Heart right ventricle (tissue), 16 donors: ENCODE data around the gene RBM3. TPM values are rescaled to one million over a fixed set of nuclear protein-coding genes. Genes with fewer than 3 reads are reported as not detected.

Experiments used
- ATAC-seq, 8 donors: fragments of 200-7000 bp; cut with Tn5 transposase; one replicate each; pipeline ENCODE4 v1.9.1; 2020; ENCODE audit warnings: mild to moderate bottlenecking in 8 of 8, moderate library complexity in 8 of 8, moderate number of reproducible peaks in 1 of 8
- DNase-seq, 2 donors: peaks; one replicate each; pipeline ENCODE4 v3.0.0-alpha.2; 2020
- H3K27ac ChIP-seq, 10 donors: fragments of 200-600 bp; sonication (generic) in 2 of 10; one replicate each; pipeline versions ENCODE4 v1.5.0 to v1.8.0; 2020 to 2022; ENCODE audit warnings: mild to moderate bottlenecking in 3 of 10
- H3K27me3 ChIP-seq, 7 donors: fragments of 200-600 bp; one replicate each; pipeline ENCODE4 v1.8.0; 2021 to 2022; ENCODE audit warnings: mild to moderate bottlenecking in 2 of 7
- H3K36me3 ChIP-seq, 9 donors: fragments of 200-600 bp; sonication (generic) in 1 of 9; one replicate each; pipeline versions ENCODE4 v1.5.0 to v1.8.0; 2020 to 2022; ENCODE audit warnings: mild to moderate bottlenecking in 2 of 9
- H3K4me1 ChIP-seq, 9 donors: fragments of 200-600 bp; sonication (generic) in 1 of 9; one replicate each; pipeline versions ENCODE4 v1.5.0 to v1.8.0; 2020 to 2022; ENCODE audit warnings: mild to moderate bottlenecking in 4 of 9
- H3K4me3 ChIP-seq, 10 donors: fragments of 200-600 bp; sonication (generic) in 2 of 10; one replicate each; pipeline versions ENCODE4 v1.5.0 to v1.8.0; 2020 to 2022; ENCODE audit warnings: mild to moderate bottlenecking in 7 of 10, moderate library complexity in 2 of 10
- H3K9me3 ChIP-seq, 11 donors: fragments of 200-600 bp in 10 of 11; sonication (generic) in 2 of 11; one replicate each; pipeline versions ENCODE4 v1.5.0 to v1.8.0; 2013 to 2022; ENCODE audit warnings: mild to moderate bottlenecking in 2 of 11, control low read depth in 1 of 11, moderate library complexity in 1 of 11
- WGBS, 2 donors: extraction: QIAGEN DNeasy Blood & Tissue Kit; methylation state at CpG; one replicate each; pipeline ENCODE4 v1.1.7; 2013; ENCODE audit warnings: inconsistent platforms in 1 of 2; 5-methylcytosine and 5-hydroxymethylcytosine counted together
- intact Hi-C, 10 donors: fragments of 100-400 bp; cut with DNase I; formaldehyde crosslinking; loops; one replicate each; pipeline versions ENCODE4 v1.11.1 to v1.14.2; 2022
- polyA plus RNA-seq, 2 donors: library from polyadenylated mRNA; stranded (reverse); fragments of 200-250 nt; gene quantifications; one replicate each; pipeline ENCODE4 v1.2.3, GENCODE V29; 2013
- total RNA-seq, 10 donors: library from RNA; stranded (reverse); fragmentation: NEBNext Ultra II Directional in 3 of 10; extraction: Animal tissue kit (Norgen Biotek cat#: 25700) in 3 of 10; gene quantifications; one replicate each; pipeline versions ENCODE4 v1.2.1 to v1.2.4, GENCODE V29; 2021 to 2023
- TF ChIP-seq, protein P1 (sequence below), 9 donors: fragments of 200-600 bp; sonication (generic) in 2 of 9; IDR thresholded peaks; one replicate each; pipeline versions ENCODE4 v1.5.0 to v1.8.0; 2021 to 2022; ENCODE audit warnings: antibody characterized with exemption in 9 of 9, mild to moderate bottlenecking in 5 of 9, moderate library complexity in 1 of 9
- donor health status: Arrhythmogenic right ventricular cardiomyopathy.
- donor health status: ischemic (EF 13 %, LVEDD 7.1; RV severe dilation, severe dysfunction).
- donor health status: healthy with polysubstance abuse.
- donor health status: DM: no; HTN: yes; CAD: no.
- donor health status: DM: no; HTN: no; CAD: no.
- donor health status: ischemic (EF 25% LVEDD 6.9; RV normal size, moderate dysfunction).
- donor health status: ischemic (EF 25% LVEDD 5.7; RV mildly dilated, moderate dysfunction).
- donor health status: healthy.
- donor health status: DM: yes; HTN: yes; CAD: no.
- donor health status: Ischemic cardiomyopathy.
- donor health status: ischemic (EF 35%, LVEDD 5.7; RV mildly dilated, moderate dysfunction).
- donor health status: nonischemic (EF 11% LVEDD 7.7; RV severe dilation, severe dysfunction).
- donor health status: DM: yes; HTN: yes; CAD: no.
- donor health status: PGD.
- donor health status: ischemic (EF 29% LVEDD 5.4; RV normal size, mild dysfunction).
- donor health status: nonischemic (EF 23%, LVEDD 6.1; RV moderate dilation, normal function).

The RBM3 gene
- total and polyA plus RNA-seq, 12 donors = 60.0 to 204 (median 111) TPM

GRCh38 chrX:48626401-48627298, 52.4 kb downstream of the RBM3 start:
- Histone ChIP-seq H3K9me3 (no peaks in the 10 kb centered on the region), H3K27me3 (no peaks in the 10 kb centered on the region), H3K27ac (no peak overlapping the region), H3K36me3 (no peaks in the 10 kb centered on the region), H3K4me3 (no peak overlapping the region), H3K4me1 (peaks cover 0 to 6% (median 0%) of the 10 kb centered on the region in 9 donors)
- DNase-seq (no peak), ATAC-seq (no peak)
- 87 to 89% methylated on average over 5 of the region's 5 CpGs for WGBS, 2 donors
- TF ChIP-seq, protein P1, sequence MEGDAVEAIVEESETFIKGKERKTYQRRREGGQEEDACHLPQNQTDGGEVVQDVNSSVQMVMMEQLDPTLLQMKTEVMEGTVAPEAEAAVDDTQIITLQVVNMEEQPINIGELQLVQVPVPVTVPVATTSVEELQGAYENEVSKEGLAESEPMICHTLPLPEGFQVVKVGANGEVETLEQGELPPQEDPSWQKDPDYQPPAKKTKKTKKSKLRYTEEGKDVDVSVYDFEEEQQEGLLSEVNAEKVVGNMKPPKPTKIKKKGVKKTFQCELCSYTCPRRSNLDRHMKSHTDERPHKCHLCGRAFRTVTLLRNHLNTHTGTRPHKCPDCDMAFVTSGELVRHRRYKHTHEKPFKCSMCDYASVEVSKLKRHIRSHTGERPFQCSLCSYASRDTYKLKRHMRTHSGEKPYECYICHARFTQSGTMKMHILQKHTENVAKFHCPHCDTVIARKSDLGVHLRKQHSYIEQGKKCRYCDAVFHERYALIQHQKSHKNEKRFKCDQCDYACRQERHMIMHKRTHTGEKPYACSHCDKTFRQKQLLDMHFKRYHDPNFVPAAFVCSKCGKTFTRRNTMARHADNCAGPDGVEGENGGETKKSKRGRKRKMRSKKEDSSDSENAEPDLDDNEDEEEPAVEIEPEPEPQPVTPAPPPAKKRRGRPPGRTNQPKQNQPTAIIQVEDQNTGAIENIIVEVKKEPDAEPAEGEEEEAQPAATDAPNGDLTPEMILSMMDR (IDR thresholded peaks at IDR 0.05) = no peak
- intact Hi-C loops = no loop called here

Other genes starting within 250 kb of the RBM3 start
- gene SSX3, start 217.8 kb upstream of the RBM3 start, total RNA-seq = not detected
- gene SSX3, start 217.8 kb upstream of the RBM3 start, polyA plus RNA-seq = not detected
- not detected for gene SSX4, start 190.9 kb upstream of the RBM3 start, total RNA-seq
- gene SSX4, start 190.9 kb upstream of the RBM3 start, polyA plus RNA-seq = not detected
- not detected for gene SSX4B, start 162.5 kb upstream of the RBM3 start, total RNA-seq
- gene SSX4B, start 162.5 kb upstream of the RBM3 start, polyA plus RNA-seq = not detected
- 1 to 10 TPM in 7 of 10 donors, under 1 TPM in 3; 0.64 to 5.3 (median 1.7) TPM for gene SLC38A5, start 104.2 kb upstream of the RBM3 start, total RNA-seq
- gene SLC38A5, start 104.2 kb upstream of the RBM3 start, polyA plus RNA-seq = 10 to 100 TPM in 1 of 2 donors, 1 to 10 TPM in 1; 2.6 to 15.4 TPM
- gene FTSJ1, start 98.3 kb upstream of the RBM3 start, total RNA-seq = 10 to 100 TPM; 11.6 to 22.8 (median 12.9) TPM
- 10 to 100 TPM; 25.2 to 46.1 TPM for gene FTSJ1, start 98.3 kb upstream of the RBM3 start, polyA plus RNA-seq
- gene PORCN, start 65.5 kb upstream of the RBM3 start, total RNA-seq = 10 to 100 TPM in 9 of 10 donors, 1 to 10 TPM in 1; 9.9 to 16.1 (median 13.0) TPM
- gene PORCN, start 65.5 kb upstream of the RBM3 start, polyA plus RNA-seq = 10 to 100 TPM; 12.7 to 26.7 TPM
- gene EBP, start 52.7 kb upstream of the RBM3 start, total RNA-seq = 10 to 100 TPM; 35.1 to 76.0 (median 54.2) TPM
- gene EBP, start 52.7 kb upstream of the RBM3 start, polyA plus RNA-seq = 100 to 1,000 TPM in 1 of 2 donors, 10 to 100 TPM in 1; 96.9 to 128 TPM
- gene TBC1D25, start 34.8 kb upstream of the RBM3 start, total RNA-seq = 10 to 100 TPM; 14.7 to 22.6 (median 18.7) TPM
- 10 to 100 TPM in 1 of 2 donors, 1 to 10 TPM in 1; 6.1 to 11.1 TPM for gene TBC1D25, start 34.8 kb upstream of the RBM3 start, polyA plus RNA-seq
- 100 to 1,000 TPM; 121 to 176 (median 157) TPM for gene WDR13, start 23.0 kb downstream of the RBM3 start, total RNA-seq
- gene WDR13, start 23.0 kb downstream of the RBM3 start, polyA plus RNA-seq = 100 to 1,000 TPM; 292 to 352 TPM
- gene WAS, start 109.3 kb downstream of the RBM3 start, total RNA-seq = 10 to 100 TPM in 1 of 10 donors, 1 to 10 TPM in 8, under 1 TPM in 1; 0.86 to 14.3 (median 1.7) TPM
- 1 to 10 TPM; 1.9 TPM for gene WAS, start 109.3 kb downstream of the RBM3 start, polyA plus RNA-seq
- gene SUV39H1, start 122.2 kb downstream of the RBM3 start, total RNA-seq = 1 to 10 TPM; 2.2 to 5.6 (median 3.1) TPM
- gene SUV39H1, start 122.2 kb downstream of the RBM3 start, polyA plus RNA-seq = 1 to 10 TPM; 1.4 to 4.6 TPM
- gene GLOD5, start 187.3 kb downstream of the RBM3 start, total RNA-seq = not detected
- gene GLOD5, start 187.3 kb downstream of the RBM3 start, polyA plus RNA-seq = not detected
- under 1 TPM in 2 of 10 donors, not detected in 8; 0.23 to 0.25 TPM for gene GATA1, start 212.1 kb downstream of the RBM3 start, total RNA-seq
- gene GATA1, start 212.1 kb downstream of the RBM3 start, polyA plus RNA-seq = under 1 TPM in 1 of 2 donors, not detected in 1; 0.07 TPM
- gene HDAC6, start 227.6 kb downstream of the RBM3 start, total RNA-seq = 10 to 100 TPM; 28.4 to 45.6 (median 32.3) TPM
- gene HDAC6, start 227.6 kb downstream of the RBM3 start, polyA plus RNA-seq = 100 to 1,000 TPM in 1 of 2 donors, 10 to 100 TPM in 1; 31.7 to 102 TPM